ENCODE results near the gene FBXO24. TPM values are rescaled to one million over a fixed set of nuclear protein-coding genes. Genes with fewer than 3 reads are reported as not detected.

The FBXO24 gene
- total and polyA plus RNA-seq, 10 of the 15 experiments (the other 5 are each of a cell fraction or from before 2014, with no cell fraction given): 0.11 to 0.96 (median 0.27) TPM; not detected in 4

DNA sequence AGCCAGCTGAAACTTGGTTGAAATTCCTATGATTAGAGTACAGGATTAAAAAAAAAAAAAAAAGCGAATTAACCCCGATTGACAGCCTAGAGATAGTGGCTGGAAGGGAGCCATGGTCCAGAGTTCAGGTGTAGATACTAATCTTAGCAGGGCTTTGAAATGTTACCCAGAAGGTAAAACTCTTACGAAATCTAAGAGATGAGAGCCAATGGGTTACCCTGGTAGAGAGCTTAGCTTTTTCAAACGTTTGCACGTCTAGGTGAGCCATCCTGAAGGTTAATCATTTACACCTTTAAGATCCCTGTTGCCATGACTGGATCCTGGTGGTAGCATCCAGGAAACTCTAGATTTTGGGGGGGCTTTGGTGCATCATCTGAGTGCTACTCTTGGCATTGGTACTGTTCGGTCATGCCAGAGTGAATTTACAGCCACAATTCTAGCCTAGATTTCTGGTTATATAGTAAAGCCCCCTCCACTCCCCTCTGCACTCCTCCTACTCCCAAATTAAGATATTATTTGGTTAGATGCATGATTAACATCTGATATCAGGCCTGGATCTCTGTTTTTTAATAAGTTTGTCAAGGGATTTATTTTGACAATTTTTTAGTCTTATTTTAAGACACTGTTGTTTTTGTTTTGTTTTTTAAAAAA lies 45.9 kb upstream of the FBXO24 start:
- CTCF ChIA-PET: interaction anchor here (1.1 kb wide), 1 partner anchor 72 kb away, joined by 3 read pairs; the partner anchor contains the start of gene MOSPD3
- FAIRE-seq (no peak), DNase-seq (ENCODE audit: low read depth, low spot score) (no peak), ATAC-seq (no peak)
- RAD21 ChIA-PET (ENCODE audit: unreplicated experiment): interaction anchor here (1.6 to 11.5 kb wide), 2 partner anchors 20 to 46 kb away, joined by 5 to 90 read pairs; partner anchors contain the start of genes FBXO24 and LRCH4
- H3K9ac ChIP-seq (ENCODE audit: control insufficient read depth, insufficient read depth, low read length): peak overlapping the region; percentile 76
- peaks cover 28% of the 10 kb centered on the region for H3K4me1 ChIP-seq (ENCODE audit: control insufficient read depth, insufficient read depth, low read length)
- intact Hi-C loops (cut with micrococcal nuclease; ENCODE audit: unreplicated experiment): loop anchor here (10.0 kb wide), 1 partner anchor 175 kb away; no protein-coding TSS in a partner anchor
- peaks cover 0 to 4% of the 10 kb centered on the region in 2 experiments; a peak in 1 of 4 replicates for H3K36me3 ChIP-seq (ENCODE audit: control insufficient read depth in 2 of 2, insufficient read depth in 2 of 2, low read length in 1 of 2)
- in situ Hi-C loops (cut with MboI): no loop called here
- peaks cover 56% of the 10 kb centered on the region for H3K79me2 ChIP-seq (ENCODE audit: control insufficient read depth, insufficient read depth, low read length)
- no peak overlapping the region for H2AFZ ChIP-seq (ENCODE audit: control insufficient read depth, low read depth, low read length)
- POLR2A ChIA-PET: interaction anchor here (0.6 to 5.7 kb wide), 6 partner anchors 9 to 651 kb away, joined by 3 to 28 read pairs (median 5); partner anchors contain the start of genes FBXO24 and LRCH4
- no peaks in the 10 kb centered on the region for H3K27me3 ChIP-seq (replicated peaks in 1 of 2; ENCODE audit: control insufficient read depth in 2 of 2, insufficient read depth in 2 of 2, low read length in 1 of 2)
- H3K27ac ChIP-seq (ENCODE audit: control insufficient read depth, insufficient read depth): peak overlapping the region; percentile 67
- 19% methylated on average over 6 of the region's 6 CpGs for WGBS (ENCODE audit: insufficient coverage, insufficient replicate concordance, low lambda C conversion rate, missing lambda C conversion rate)
- no peaks in the 10 kb centered on the region for H4K20me1 ChIP-seq (ENCODE audit: control insufficient read depth, insufficient read depth)
- peak overlapping the region; percentile 85 for H3K4me3 ChIP-seq
- TF ChIP-seq SIX5 (IDR thresholded peaks at IDR 0.05; ENCODE audit: low read depth, low read length, severe bottlenecking): peak; percentile 6
- no peak for TF ChIP-seq NRF1 (conservative IDR thresholded peaks at IDR 0.05; ENCODE audit: low read depth, low read length)
- TF ChIP-seq JUND (IDR thresholded peaks at IDR 0.05; ENCODE audit: low read depth, low read length): no peak
- TF ChIP-seq PKNOX1 (IDR thresholded peaks at IDR 0.05): 0 out of 2 replicates have a peak, but pooled peaks have one; percentile 26
- no peak for TF ChIP-seq YY1 (IDR thresholded peaks at IDR 0.05; ENCODE audit: low read depth, low read length)
- SMC1A ChIA-PET (ENCODE audit: uncharacterized antibody, unreplicated experiment): interaction anchor here (0.6 to 6.0 kb wide), 5 partner anchors 9 to 313 kb away, joined by 3 to 16 read pairs (median 5); partner anchors contain the start of gene TSC22D4
- TSS peak; percentile 47 for BruUV-seq (replicated peaks)
- peak overlapping the region; percentile 90 for H3K4me2 ChIP-seq (ENCODE audit: control insufficient read depth, insufficient read depth)
- H3K9me3 ChIP-seq (replicated peaks; ENCODE audit: control insufficient read depth, insufficient read depth, low read length): no peaks in the 10 kb centered on the region

Measured in GM12878 (cell line).